ENCODE results near the gene PRKG1.

The PRKG1 gene

DNA sequence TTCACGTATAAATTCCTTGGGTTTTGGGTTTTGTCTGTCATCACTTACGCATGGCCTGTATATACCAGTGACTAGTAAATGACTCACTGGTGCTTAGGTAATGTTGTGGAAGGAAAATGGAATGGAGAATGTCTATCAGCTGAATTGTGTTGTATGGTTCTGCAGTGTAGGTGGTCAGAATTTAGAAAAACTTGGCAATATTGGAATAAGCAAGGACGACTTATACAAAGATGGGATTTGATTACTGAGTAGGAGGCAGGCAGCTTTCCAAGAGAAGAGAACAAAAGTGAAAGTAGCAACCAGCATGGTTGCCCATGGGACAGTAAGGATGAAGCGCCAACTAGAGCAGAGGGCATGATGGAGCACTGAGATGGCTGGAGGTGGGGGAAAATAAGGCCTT is 793.7 kb downstream of the PRKG1 start:
- no peak for DNase-seq

DNA sequence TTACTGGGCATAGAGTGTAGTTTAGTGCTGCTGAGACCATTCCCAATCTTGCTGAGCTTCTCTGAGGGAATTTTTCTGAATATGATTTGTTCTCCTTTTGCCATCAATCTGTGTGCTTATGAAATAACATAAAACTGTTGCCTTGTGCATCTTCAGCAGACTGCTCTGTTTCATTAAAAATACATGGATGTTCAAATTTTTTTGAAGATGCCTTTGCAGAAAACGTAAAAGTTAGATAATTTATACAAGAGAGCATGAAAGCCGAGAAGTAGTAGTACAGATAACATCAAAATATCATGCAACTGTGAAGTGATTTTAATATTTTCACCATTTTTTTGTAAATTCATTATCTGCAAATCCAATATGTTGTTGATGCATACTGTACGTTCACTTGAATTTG is 799.8 kb downstream of the PRKG1 start:
- no peak for DNase-seq

DNA sequence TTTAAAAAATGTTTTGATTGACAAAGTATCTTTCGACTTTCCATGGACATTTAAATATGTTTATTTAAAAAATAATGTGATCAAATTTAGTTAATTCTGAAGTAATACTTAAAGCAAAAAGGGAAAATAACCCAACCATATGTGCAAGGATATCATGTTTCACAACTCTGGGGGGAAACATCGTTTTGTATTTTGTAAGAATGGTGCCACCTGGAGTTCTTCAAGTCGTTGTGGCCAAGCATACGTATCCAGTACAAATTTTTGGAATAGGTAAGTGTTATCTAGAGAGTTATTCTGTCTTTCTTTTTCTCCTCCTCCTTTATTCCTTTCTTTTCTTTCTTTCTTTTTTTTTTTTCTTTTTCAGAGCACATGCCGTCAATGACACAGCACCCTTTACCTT is 801.3 kb downstream of the PRKG1 start:
- DNase-seq, result no peak

DNA sequence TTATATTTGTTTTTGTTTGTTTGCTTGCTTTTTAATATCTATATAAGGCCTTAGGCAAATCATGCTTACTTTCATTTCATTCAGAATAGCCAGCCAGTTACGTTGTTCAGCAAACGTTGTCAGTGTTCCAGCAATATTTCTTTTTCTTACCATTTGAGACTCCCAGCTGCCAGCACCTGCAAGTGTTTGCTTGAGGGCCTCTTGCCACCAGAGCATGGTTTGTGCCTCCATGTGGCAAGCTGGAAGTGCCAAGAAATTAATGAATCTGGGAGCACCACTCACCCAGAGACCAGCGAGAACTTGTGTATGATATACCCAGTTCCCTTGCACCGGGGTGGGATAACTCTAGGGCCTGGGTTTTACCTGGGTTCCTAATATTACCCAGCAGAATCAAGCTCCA is 802.2 kb downstream of the PRKG1 start:
- no peak for DNase-seq

DNA sequence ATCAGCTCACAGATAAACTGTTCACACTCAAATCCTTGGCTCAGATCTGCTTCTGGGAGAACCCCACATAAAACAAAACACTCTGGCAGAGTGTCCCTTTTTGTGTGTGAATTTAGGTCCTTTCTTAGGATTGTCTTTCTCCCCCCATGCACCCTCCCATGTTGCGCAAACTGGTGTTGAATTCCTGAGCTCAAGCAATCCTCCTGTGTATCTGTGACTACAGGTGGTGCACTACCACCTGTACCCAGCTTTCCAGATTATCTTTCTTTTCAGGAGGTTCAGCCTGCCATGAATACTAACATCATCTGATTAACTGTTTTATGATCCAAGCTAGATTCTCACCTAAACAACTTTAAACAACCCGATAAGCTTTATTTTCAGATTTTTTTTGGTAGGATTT is 802.7 kb downstream of the PRKG1 start:
- DNase-seq, result no peak

DNA sequence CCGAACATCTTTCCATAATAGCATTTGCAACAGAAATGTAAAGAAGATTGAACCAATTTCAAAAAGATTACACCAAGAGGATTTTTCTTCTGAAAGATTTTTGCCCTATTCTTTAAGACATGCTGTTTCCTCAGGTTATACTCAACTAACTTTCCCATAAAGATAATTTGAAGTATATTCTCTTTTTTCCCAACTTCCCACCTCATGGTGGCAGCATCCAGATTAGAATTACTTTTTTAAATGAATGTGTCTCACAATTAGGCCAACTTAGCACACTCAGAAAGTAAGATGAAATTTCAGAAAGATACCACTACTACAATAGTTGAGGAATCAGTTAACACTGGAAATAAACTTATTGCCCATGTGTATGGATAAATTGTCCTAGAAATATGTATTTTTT is 803.3 kb downstream of the PRKG1 start:
- no peak for DNase-seq

DNA sequence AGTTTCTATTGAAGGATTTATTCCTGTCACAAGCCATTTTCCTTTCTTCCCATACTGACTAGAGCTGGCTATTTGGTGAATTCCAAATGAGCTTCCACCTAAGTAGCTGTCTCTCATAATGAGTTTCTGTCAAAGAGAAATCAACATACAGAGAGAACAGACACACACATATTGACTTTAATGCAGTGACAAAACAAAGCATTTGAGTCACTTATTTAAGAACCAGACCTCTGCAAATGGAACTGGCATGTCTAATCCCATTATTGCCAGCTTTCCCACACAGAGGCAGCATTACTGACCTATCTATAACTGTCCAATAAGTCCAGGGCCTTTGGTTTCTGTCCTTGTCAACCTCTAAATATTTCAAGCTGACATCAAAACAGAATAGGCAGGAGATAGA is 804.4 kb downstream of the PRKG1 start:
- no peak for DNase-seq

DNA sequence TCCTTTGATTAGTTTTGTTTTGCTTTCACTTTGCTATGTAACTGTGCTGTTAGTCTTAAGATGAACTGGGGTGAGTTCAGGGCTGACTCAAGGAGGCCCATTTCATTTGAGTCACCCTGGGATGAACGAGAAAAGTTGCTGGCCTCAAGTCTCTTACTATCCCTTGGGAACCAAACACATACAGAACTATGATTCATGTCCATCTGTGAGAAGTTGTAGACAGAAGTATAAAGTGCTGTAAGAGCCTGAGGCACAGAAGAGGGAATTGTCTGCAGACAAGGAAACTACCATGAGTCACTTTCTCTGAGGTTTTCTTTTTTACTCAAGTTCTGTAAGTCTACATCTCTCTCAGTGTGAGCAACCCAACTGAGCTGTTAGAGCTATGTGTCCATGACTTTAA is 805.0 kb downstream of the PRKG1 start:
- peak; percentile 34 for DNase-seq

DNA sequence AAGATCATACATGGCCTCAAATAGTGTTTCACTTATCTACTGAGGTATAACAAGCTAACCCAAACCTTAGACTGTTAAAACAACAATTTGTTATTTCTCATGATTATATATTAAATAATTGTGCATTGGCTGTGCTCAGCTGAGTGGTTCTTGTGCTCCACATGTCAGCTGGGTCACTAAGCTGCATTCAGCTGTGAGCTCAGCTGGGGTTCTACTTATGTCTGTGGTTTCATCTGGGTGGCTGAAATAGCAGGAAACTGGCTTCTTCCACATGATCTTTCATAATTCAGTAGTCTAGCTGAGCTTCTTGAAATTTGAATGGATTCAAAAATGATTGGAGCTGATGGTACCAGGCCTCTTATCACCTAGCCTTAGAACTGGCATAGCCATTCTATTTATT is 806.9 kb downstream of the PRKG1 start:
- no peak for DNase-seq

DNA sequence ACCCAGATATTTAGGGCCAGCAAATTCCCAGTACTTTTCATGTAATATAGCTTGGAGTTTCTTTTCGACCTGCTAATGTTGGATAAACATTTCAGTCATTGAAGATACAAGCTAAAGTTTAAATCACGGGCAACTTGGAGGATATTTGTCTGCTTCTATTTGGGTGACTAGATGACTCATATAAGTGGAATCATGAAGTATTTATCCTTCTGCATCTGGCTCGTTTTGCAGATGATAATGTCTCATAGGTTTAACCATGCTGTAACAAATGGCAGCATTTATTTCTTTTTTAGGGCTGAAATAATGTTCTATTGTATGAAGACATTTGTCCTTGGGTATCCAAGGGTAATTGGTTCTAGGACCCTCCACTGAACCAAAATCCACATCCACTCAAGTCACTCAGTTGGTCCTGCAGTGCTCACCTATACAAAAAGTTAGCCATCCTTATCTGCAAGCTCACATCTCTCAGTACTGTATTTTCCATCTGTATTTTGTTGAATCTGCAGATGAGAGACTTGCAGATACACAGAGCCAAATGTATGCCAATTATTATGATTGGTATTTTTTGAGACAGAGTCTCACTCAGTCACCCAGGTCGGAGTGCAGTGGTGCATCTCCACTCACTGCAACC is 812.3 kb downstream of the PRKG1 start:
- no peak for DNase-seq

DNA sequence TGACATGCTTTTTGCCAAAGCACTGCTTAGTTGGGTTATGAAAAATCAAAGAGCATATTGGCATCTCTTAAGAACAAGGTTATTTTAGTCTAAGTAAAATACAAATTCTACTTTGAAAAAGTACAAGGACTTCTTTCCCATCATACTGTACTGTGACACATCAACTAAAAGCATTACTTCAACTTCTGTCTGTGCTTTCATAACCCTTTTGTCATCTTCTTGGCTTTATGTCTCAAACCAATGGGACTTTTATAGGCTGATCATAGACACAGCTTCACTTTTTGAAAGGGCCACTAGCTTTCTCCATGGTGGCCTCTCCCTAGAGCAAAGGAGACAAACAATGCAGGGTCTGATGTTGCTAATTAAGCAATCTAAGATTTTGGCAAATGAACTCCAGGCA is 814.0 kb downstream of the PRKG1 start:
- DNase-seq, result no peak

DNA sequence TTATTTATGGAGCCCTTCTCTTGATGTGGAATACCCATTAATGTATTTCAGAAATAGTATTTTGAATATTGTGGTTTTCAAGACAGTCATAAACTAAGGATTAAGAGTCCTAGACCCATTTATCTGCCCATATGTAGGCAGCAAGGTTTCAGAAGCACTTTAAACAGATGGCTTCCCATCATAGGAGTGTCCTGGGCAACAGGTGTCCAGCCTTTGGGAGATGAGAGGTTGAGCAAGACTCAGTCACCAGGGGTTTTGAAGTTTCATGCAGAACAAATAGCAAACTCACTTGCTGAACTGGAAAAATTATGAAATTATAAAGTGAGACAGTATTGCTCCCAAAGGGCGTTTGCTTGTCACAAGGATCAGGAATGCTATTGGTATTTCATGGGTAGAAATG is 818.0 kb downstream of the PRKG1 start:
- no peak for DNase-seq

DNA sequence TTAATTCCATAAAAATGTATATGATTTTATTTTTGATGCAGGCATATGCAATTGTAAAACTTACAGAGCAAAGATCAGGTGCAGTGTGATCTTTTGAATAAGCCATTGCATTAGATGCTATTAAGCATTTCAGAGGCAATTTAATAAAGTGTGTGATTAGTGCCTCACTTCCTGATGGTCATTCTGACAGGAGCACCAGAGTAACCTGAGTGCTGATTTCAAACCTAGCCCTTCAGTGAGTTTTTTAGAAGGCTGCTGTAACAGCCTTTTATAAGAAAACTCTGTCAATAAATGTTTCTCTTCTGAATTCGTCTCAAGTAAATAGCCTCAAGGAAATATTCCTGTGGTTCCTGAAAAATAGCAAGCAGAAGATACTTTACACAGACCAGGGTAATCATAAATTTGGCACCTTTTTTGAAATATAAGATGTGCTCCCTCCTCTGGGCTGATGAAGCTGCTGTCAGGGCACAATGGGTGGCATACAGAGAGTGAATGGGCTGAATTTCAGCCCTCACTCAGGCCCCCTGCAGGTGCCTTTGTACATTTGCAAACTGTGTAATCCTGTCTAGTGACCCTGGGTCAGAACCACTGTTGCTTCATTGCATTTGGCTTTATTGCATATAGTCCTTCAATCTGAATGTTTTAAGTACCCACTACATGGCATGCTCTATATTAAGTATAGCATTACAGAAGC is 818.8 kb downstream of the PRKG1 start:
- no peak for DNase-seq

DNA sequence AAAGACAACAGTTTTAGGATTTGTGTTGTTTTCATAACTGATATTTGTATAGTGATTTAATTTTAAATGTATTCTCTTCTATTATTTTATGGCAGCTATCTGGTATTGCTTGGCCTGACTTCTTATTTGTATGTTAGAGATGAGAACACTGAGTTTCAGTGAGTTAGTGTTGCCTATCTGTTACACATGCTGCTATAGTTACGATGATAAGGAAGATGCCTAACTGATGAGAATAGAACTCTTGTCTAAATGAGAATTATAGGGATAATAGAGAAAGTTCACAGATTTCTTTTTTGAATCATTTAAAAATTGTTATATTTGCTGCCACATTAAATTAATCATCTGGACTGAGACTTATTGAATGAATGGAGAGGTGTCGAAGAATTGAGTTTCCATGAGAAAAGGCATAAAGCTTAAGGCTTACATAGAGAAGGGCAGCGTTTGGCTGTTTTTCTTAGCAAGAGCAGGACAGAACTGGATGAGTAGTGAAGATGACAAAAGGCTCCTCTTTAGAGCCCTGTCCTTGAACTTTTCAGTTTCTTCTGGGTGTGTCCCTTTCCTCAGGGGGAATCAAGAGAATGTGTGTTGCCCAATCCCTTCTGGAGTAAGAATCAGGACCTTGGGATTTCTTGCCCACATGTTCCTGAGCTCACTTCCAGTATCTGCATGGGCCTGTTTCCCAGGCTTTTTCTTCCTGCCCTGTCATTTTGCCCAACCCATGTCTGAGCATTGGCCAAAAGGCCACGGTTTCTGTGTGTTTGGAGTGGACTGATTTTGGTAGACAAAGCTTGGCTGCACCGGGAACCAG is 820.7 kb downstream of the PRKG1 start:
- DNase-seq, result no peak

DNA sequence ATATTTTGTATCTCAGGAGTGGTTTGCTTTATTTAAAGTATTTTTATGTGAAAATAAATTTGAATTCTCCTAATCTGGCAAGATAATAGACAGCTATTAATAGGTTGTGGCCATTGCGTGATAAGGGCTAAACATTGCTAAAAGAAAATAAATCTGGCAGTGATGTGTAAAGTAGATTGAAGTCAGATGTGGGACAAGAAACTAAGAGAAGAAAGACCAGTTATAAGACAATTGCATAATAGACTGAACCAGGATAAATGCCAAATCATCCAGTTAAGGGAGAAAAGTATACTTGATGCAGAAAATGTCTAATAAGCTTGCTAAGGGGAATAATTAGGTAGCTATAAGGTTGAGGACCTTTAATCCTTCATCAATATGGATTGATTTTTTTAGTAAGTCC is 822.6 kb downstream of the PRKG1 start:
- DNase-seq, result no peak

DNA sequence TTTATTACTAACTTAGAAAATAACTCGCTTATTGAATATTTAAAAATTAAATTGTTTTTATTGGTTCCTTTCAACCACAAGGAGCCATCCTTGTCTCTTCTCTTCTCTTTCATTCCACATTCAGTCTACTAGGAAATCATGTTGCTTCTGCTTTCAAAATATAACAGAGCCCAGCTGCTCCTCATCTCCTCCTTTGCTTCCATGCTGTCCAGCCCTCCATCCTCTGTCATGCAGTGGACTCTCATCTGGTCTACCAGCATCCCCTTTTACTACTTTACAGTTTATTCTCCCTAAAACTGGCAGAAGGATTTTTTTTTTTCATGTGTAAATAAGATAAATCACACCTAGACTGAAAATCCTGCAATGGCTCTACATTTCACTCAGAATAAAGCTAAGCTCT is 823.3 kb downstream of the PRKG1 start:
- DNase-seq, result no peak

DNA sequence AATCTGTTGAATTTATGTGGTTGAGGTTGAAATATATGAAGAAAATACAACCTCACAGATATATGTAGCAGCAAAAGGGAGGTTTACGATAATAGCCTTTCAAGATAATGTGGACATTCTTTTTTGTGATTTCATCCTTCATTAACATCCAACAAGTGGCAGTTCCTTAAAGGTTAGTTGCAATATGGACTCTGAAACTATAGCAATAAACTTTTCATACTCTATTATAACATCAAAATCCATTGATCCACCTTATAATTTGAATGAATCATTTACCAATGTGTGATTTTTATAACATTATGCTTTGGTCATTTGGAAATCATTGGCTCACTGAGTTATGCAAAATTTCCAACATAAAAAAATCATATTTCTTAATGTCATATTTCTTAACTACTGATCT is 825.9 kb downstream of the PRKG1 start:
- DNase-seq, result no peak

DNA sequence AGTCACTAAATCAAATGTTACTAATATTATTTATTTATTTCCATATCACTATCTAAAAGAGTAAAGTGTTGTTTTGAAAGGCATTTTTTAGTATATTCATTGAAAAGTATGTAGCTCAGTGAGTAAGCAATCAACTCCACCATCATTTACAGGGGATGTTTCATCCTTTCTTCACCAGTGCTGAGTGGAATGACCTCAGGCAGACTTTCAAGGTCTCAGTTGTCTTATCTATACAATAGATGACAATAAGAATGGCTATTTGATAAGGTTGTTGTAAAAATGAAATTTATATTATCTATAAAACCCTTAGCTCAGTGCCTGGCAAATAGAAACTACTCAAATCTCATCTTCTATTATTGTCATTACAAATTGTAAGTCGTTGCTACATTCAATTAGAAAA is 829.4 kb downstream of the PRKG1 start:
- DNase-seq, result no peak

DNA sequence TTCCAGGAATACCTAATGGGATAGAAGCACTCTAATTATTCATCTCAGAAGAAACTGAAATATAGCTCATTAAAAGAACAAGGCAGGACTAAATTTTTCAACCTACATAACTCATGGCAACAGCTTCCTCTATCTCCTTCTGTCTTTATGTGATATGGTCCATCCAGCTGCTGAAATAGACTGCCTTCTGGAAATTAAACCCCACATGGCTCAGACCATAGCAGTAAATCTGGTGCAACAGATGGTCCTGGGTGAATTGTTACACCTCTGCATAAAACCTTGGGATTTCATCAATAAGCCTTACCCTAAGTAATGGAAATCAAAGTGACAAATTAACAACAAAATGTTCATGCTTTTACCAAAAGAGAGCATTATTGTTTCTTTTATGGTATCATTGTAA is 830.7 kb downstream of the PRKG1 start:
- no peak for DNase-seq

DNA sequence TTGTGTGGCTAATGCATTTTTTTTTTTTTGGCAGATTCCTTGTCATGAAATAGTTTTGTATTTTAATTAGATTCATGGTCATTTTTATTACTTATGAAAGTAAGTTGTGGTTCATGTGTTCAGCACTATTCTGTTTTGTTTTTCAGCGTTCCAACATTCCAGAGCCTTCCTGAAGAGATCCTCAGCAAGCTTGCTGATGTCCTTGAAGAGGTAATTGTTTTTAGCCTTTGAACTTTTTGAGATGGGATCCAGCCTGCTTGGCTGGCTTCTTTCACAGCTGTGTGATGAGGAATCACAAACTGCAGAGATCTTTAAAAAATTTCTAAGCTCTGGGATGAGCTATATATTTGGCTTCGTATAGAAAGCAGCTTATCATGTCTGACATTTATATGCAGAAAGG is 833.1 kb downstream of the PRKG1 start:
- DNase-seq, result no peak

DNA sequence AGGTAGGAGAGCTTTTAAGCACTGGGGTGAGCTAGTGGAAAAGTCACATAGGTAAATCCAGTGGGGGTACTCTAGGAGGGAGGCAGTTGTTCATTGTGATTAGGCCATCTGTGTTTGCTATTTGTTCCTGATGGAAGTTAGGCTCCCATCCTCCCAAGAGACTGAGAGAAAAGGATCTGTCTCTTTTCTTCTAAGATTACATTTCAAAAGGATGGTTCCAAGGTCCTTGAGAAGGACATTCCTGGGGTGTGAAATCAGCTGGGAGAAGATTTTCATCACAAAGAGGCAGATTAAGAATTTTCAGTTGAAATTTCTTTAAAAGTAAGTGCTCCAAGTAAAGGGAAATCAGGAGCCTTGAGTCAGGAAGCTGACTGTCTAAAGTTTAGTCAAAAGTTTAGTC is 835.9 kb downstream of the PRKG1 start:
- no peak for DNase-seq

DNA sequence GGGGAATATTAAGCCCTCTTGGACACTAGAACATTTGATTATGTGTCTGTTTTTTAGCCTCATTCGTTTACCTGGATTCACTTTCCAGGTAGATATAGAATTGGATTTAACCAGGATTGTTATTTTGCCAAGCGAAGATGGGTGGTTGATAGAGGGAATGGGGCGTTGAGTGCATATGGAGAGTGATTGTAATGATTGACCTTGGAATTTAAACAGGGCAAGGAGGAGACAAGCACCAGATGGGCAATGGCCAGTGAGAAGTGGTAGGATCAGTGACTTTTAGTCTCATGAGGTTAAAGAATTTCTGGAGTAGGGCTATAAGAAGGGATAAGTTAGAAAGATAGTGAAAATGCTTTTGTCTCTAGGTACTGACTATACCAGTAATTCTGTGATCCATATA is 836.3 kb downstream of the PRKG1 start:
- no peak for DNase-seq

DNA sequence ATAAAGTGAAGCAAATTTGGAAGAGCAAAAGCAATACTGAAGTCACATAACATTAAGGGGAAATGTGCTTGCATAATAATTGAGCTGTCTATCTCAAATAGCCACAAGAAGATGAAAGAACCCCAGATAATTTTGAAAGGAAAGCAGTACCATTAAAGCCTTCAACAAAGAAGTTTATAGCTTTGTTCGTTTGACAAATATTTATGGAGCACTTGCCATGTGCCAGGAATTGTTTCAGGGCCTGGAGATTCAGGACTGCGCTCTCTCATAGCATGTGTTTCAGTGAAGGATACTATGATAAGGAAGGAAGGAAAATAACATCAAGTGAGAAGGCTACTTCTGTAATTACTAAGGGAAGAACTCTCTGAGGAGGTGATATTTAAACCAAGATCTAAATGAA is 837.4 kb downstream of the PRKG1 start:
- no peak for DNase-seq

DNA sequence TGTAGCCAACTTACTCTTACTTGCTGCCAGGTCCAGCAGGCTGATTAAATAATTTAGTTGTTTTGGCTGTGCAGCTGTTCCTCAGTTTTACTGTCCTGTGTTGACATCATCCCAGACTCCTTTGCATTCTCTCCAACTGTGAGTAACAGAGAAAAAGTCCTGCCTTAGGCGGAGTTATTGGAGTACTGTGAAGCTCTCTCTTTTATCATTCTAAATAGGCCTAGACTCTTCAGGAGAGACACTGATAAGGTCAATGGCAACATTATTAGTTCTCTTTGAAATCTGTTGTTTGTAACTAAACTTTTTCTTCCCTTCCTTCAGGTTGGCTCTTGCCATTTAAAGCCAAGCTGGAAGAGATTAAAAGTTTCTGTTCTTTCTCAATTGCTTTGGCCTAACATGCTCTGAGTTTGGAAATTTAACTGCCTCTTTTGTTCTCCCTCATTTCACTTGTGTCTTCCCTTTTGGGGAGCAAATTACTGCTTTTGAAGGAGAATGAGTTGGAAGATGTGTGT is 840.8 kb downstream of the PRKG1 start:
- DNase-seq, result no peak

Measured in activated naive CD4-positive, alpha-beta T cell treated with Interleukin-2 at 50 U/mL for 16 hours (primary cell).